HepG2 (cell line): ENCODE data around the gene SEBOX. TPM values are rescaled to one million over a fixed set of nuclear protein-coding genes. Genes with fewer than 3 reads are reported as not detected.
A peak's percentile ranks its signal among the peaks of the same experiment; 100 is the strongest.

Source experiments
- FOXP4 ChIP-seq: sonication (generic); formaldehyde crosslinking; IDR thresholded peaks from 2 replicates; pipeline ENCODE4 v1.4.0; 2020; ENCODE audit warnings: missing genetic modification reagents
- SETDB1 ChIP-seq: sonication (generic); formaldehyde crosslinking; IDR thresholded peaks from 2 replicates; pipeline ENCODE4 v1.5.1; 2020; ENCODE audit warnings: missing genetic modification reagents, mild to moderate bottlenecking, borderline replicate concordance
- SNAPC4 ChIP-seq: sonication (generic); formaldehyde crosslinking; IDR thresholded peaks from 2 replicates; pipeline ENCODE4 v1.4.0; 2020; ENCODE audit warnings: mild to moderate bottlenecking, missing genetic modification reagents
- YEATS2 ChIP-seq: sonication (generic); formaldehyde crosslinking; IDR thresholded peaks from 2 replicates; pipeline ENCODE4 v1.4.0; 2020; ENCODE audit warnings: missing genetic modification reagents, borderline replicate concordance
- ZKSCAN1 ChIP-seq: fragments of 150-350 bp; IDR thresholded peaks from 2 replicates; pipeline ENCODE4 v1.6.1; 2014; ENCODE audit warnings: low read length
- ZNF318 ChIP-seq: sonication (generic); formaldehyde crosslinking; IDR thresholded peaks from 2 replicates; pipeline ENCODE4 v1.4.0; 2020; ENCODE audit warnings: mild to moderate bottlenecking, missing genetic modification reagents
- ZNF749 ChIP-seq: sonication (generic); formaldehyde crosslinking; IDR thresholded peaks from 2 replicates; pipeline ENCODE4 v1.8.0; 2022; ENCODE audit warnings: mild to moderate bottlenecking, missing genetic modification reagents, moderate library complexity, borderline replicate concordance
- ZNF788 ChIP-seq: sonication (generic); formaldehyde crosslinking; IDR thresholded peaks from 2 replicates; pipeline ENCODE4 v1.5.0; 2020; ENCODE audit warnings: mild to moderate bottlenecking, missing genetic modification reagents, borderline replicate concordance
- polyA plus RNA-seq, 8 experiments: library from polyadenylated mRNA; depleted of rRNA in 3 of 8; stranded (reverse) in 7 of 8; unstranded in 1 of 8; fragments of >200 nt; fragmentation: Illumina TruSeq in 4 of 8; extraction: Trizol in 4 of 8; gene quantifications; 2 replicates each; pipeline versions ENCODE4 v1.2.1 to v1.2.3, GENCODE V29; 2011 to 2016; ENCODE audit warnings: low read depth in 4 of 8, missing spikeins in 1 of 8, mixed read lengths in 1 of 8; ENCODE audit not compliant: insufficient read depth in 1 of 8
- total RNA-seq, 5 experiments: library from RNA; depleted of rRNA; stranded (reverse); fragments of >200 nt; fragmentation: Illumina TruSeq; extraction: Trizol; gene quantifications; 2 replicates each; pipeline ENCODE4 v1.2.3, GENCODE V29; 2016; ENCODE audit warnings: low read depth in 1 of 5

SEBOX gene
- total and polyA plus RNA-seq, 2 of the 13 experiments (the other 11 are each of a cell fraction or from before 2014, with no cell fraction given) = not detected

DNA sequence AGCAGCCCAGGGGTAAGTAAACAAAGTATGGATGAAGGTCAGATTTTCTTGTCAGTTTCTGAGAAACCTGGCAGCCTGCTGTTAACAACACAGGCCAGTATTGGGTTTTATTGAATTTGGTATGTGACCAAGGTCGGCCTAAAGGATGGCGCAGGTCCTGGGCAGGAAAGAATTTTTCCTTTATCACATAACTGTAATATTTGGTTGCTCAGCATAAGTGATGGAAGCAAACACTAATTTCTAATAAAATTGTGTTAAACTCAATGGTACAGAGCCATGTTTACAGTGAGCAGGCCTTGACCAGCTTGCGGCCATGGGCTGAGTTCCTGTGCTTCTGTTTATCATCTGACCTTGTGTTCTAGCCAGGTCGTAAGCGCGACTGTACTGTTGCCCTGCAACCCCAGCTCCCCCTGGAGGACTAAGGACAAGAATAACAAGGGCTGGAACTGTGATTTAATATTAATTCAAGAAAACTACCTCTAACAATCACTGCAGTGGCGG, 18.2 kb downstream of the SEBOX start (continued):
- TF ChIP-seq SNAPC4 (CRISPR knock-in tag) (no peak), FOXP4 (CRISPR knock-in tag) (peak; percentile 50; the same call in 1 of the 2 replicates), ZNF318 (CRISPR knock-in tag) (no peak), ZNF749 (CRISPR knock-in tag) (no peak), YEATS2 (CRISPR knock-in tag) (no peak), ZNF788 (CRISPR knock-in tag) (no peak; the same call in 1 of the 2 replicates), ZKSCAN1 (no peak), SETDB1 (CRISPR knock-in tag) (no peak)
